Measurements from ENCODE around the gene PLEKHH1. TPM values are rescaled to one million over a fixed set of nuclear protein-coding genes. Genes with fewer than 3 reads are reported as not detected.

The PLEKHH1 gene
- polyA plus RNA-seq, 3 donors = 0.23 TPM; not detected in 2

DNA sequence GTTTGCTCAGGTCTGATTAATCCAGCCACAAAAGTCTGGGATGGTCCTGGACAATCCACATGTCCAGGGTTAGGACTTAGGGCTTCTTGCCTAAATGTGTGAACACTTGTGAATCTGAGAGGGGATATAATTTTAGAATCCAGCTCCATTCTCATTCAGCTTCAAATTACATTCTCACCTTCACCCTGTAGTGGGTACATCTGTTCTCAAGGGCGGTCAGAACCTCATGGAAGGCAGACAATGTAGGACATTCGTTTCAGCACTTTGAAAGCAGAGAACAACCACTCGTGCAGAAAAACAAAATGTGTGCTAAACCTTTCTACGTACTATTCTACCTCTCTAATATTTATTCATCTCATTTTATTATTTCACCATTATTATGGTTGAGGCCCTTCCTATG is 45.8 kb upstream of the PLEKHH1 start:
- Histone ChIP-seq H3K79me2 (ENCODE audit: insufficient read depth, low read length) (peaks cover 3% of the 10 kb centered on the region), H3K27me3 (ENCODE audit: control insufficient read depth in 2 of 2, insufficient read depth in 2 of 2, low read length in 2 of 2) (no peaks in the 10 kb centered on the region), H3K4me3 (replicated peaks in 1 of 3; ENCODE audit: low read depth in 2 of 3, low read length in 3 of 3) (no peak overlapping the region), H4K20me1 (ENCODE audit: insufficient read depth, low read length) (peaks cover 4% of the 10 kb centered on the region), H3K36me3 (replicated peaks in 1 of 2; ENCODE audit: control insufficient read depth in 1 of 2, insufficient read depth in 2 of 2, low read length in 2 of 2) (peaks cover 18 to 50% of the 10 kb centered on the region in 2 donors), H2AFZ (ENCODE audit: insufficient read depth, low read depth, low read length, poor library complexity, severe bottlenecking) (no peak overlapping the region), H3K4me2 (replicated peaks; ENCODE audit: extremely low read depth, low read length, poor library complexity, severe bottlenecking) (no peak overlapping the region), H3K9ac (ENCODE audit: insufficient read depth, low read length, poor library complexity, severe bottlenecking) (no peak overlapping the region), H3K4me1 (ENCODE audit: control insufficient read depth in 1 of 2, insufficient read depth in 2 of 2, low read length in 2 of 2) (peaks cover 27 to 39% of the 10 kb centered on the region in 2 donors), H3K27ac (ENCODE audit: low read depth in 1 of 2, low read length in 2 of 2) (peak overlapping the region in 1 of 2 donors; percentile 96), H3K9me3 (replicated peaks in 1 of 2; ENCODE audit: control insufficient read depth in 1 of 2, insufficient read depth in 1 of 2, low read length in 2 of 2) (no peaks in the 10 kb centered on the region)
- Mint-ChIP-seq H3K27me3 (ENCODE audit: low read depth in 3 of 3) (peaks cover 0 to 3% (median 2%) of the 10 kb centered on the region in 3 donors), H3K27ac (peak overlapping the region in 3 of 7 donors; percentile 99), H3K4me3 (peak overlapping the region in 1 of 2 donors; percentile 27), H3K4me1 (peaks cover 66% of the 10 kb centered on the region), H3K36me3 (peaks cover 36 to 47% of the 10 kb centered on the region in 2 donors), H3K9me3 (peaks cover 0 to 8% (median 0%) of the 10 kb centered on the region in 7 donors)
- intact Hi-C loops (cut with micrococcal nuclease) = no loop called here
- TF ChIP-seq, protein P1, sequence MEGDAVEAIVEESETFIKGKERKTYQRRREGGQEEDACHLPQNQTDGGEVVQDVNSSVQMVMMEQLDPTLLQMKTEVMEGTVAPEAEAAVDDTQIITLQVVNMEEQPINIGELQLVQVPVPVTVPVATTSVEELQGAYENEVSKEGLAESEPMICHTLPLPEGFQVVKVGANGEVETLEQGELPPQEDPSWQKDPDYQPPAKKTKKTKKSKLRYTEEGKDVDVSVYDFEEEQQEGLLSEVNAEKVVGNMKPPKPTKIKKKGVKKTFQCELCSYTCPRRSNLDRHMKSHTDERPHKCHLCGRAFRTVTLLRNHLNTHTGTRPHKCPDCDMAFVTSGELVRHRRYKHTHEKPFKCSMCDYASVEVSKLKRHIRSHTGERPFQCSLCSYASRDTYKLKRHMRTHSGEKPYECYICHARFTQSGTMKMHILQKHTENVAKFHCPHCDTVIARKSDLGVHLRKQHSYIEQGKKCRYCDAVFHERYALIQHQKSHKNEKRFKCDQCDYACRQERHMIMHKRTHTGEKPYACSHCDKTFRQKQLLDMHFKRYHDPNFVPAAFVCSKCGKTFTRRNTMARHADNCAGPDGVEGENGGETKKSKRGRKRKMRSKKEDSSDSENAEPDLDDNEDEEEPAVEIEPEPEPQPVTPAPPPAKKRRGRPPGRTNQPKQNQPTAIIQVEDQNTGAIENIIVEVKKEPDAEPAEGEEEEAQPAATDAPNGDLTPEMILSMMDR (IDR thresholded peaks at IDR 0.05) = no peak
- DNase-seq = no peak
- 96% methylated on average over 3 of the region's 4 CpGs for WGBS (ENCODE audit: insufficient coverage)

DNA sequence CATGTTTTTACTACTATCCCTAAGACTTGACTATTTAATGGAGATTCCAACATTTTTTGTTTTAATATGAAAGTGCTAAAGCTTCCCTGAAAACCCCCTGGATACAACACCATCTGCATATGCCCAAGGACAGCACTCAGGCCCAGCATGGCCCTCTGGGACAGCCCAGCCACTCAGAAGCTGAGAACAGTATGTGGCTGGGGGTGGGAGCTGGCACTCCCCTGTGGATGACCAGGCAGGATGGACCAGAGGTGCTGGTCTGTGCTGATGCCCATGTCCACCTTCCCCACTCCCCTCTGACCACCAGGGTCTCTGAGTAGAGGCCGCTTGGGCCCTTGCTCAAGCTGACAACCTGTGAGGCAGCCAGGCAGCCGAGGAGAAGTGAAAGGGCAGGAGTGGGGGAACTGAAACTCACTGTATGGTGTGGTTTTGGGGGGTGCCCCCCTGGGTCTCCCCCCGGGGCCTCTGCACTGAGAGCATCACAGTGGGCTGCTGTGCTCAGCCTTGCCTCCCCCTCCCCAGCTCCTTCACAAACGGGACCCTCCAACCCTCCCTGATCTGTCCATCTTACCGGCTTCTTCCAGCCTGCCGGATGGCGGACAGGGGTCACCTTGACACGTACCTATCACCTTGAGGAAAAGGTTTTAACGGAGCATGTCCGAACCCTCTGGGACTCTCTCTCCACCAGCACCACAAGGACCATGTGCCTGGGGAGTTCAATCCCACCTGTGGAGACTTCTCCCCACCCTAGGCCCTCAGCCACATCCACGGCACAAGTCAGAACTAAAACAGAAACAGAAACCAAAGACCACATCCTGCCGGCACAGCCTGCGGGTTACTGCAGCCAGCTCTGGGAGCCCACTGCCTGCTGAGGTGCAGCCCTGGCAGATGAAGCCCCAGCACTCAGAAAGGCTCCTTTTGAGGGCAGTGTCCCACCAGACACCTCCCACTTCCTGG is 44.9 kb upstream of the PLEKHH1 start, which contains the start of gene TMEM229B:
TSS of gene TMEM229B (minus strand) at position 785 of the 957 bp plus-strand sequence. CDS start 14,798 bp downstream, outside the sequence.
- H3K4me1 ChIP-seq (ENCODE audit: control insufficient read depth in 1 of 2, insufficient read depth in 2 of 2, low read length in 2 of 2) = peaks cover 32 to 43% of the 10 kb centered on the region in 2 donors
- peak within 1 kb of the TSS; percentile 76 for H3K4me2 ChIP-seq (replicated peaks; ENCODE audit: extremely low read depth, low read length, poor library complexity, severe bottlenecking)

More for the DNA sequence above, 44.9 kb upstream of the PLEKHH1 start, which contains the start of gene TMEM229B:
- Histone ChIP-seq H4K20me1 (ENCODE audit: insufficient read depth, low read length) (no peaks in the 10 kb centered on the region), H3K27me3 (ENCODE audit: control insufficient read depth in 2 of 2, insufficient read depth in 2 of 2, low read length in 2 of 2) (no peaks in the 10 kb centered on the region), H3K4me3 (replicated peaks in 1 of 3; ENCODE audit: low read depth in 2 of 3, low read length in 3 of 3) (peak within 1 kb of the TSS; percentile 71 to 82 (median 82)), H3K36me3 (replicated peaks in 1 of 2; ENCODE audit: control insufficient read depth in 1 of 2, insufficient read depth in 2 of 2, low read length in 2 of 2) (peaks cover 18 to 42% of the 10 kb centered on the region in 2 donors), H2AFZ (ENCODE audit: insufficient read depth, low read depth, low read length, poor library complexity, severe bottlenecking) (peak within 1 kb of the TSS; percentile 84), H3K27ac (ENCODE audit: low read depth in 1 of 2, low read length in 2 of 2) (peak within 1 kb of the TSS; percentile 78 to 96), H3K9ac (ENCODE audit: insufficient read depth, low read length, poor library complexity, severe bottlenecking) (peak within 1 kb of the TSS; percentile 91), H3K79me2 (ENCODE audit: insufficient read depth, low read length) (peaks cover 3% of the 10 kb centered on the region), H3K9me3 (replicated peaks in 1 of 2; ENCODE audit: control insufficient read depth in 1 of 2, insufficient read depth in 1 of 2, low read length in 2 of 2) (peaks cover 2% of the 10 kb centered on the region in 2 donors)
- peaks cover 33 to 42% of the 10 kb centered on the region in 2 donors for H3K36me3 Mint-ChIP-seq
- DNase-seq = peak; percentile 45 to 65 (median 64)
- intact Hi-C loops (cut with micrococcal nuclease) = no loop called here
- H3K27me3 Mint-ChIP-seq (ENCODE audit: low read depth in 3 of 3) = peaks cover 0 to 2% (median 2%) of the 10 kb centered on the region in 3 donors
- peaks cover 0 to 8% (median 3%) of the 10 kb centered on the region in 7 donors for H3K9me3 Mint-ChIP-seq
- H3K4me1 Mint-ChIP-seq = peaks cover 70% of the 10 kb centered on the region
- H3K4me3 Mint-ChIP-seq = peak within 1 kb of the TSS; percentile 97 to 99
- peak within 1 kb of the TSS; percentile 97 to 99 (median 98) for H3K27ac Mint-ChIP-seq
- 2% methylated on average over 11 of the region's 13 CpGs for WGBS (ENCODE audit: insufficient coverage)
- TF ChIP-seq, protein P1 (IDR thresholded peaks at IDR 0.05) = no peak

Measured in CD14-positive monocyte (primary cell).